HepG2 (cell line): ENCODE data around the gene TTC32. TPM values are rescaled to one million over a fixed set of nuclear protein-coding genes. Genes with fewer than 3 reads are reported as not detected.

ENCODE experiments used
- ATAC-seq: fragments of 200-7000 bp; cut with Tn5 transposase; 3 replicates; pipeline ENCODE4 v1.9.1; 2020; ENCODE audit warnings: mild to moderate bottlenecking, moderate library complexity
- BruUV-seq: library from RNA; stranded (reverse); fragments of 400-500 nt; replicated peaks from 2 replicates; lab custom pipeline; 2021; lab: Mats Ljungman, UMichigan
- CTCF ChIA-PET: fragments of 300-600 bp; formaldehyde crosslinking; extraction: SDS; loops from one replicate; lab custom pipeline; 2021; ENCODE audit warnings: low total read pairs, inconsistent platforms, low intra/inter-chr PET ratio; lab: Yijun Ruan, JAX
- POLR2A ChIA-PET: fragments of 350-600 bp; sonication (Branson Sonifier 250); formaldehyde crosslinking; loops from one replicate; lab custom pipeline; 2020; ENCODE audit warnings: antibody characterized with exemption, inconsistent platforms; lab: Yijun Ruan, JAX
- DNase-seq: peaks from one replicate; pipeline ENCODE4 v3.0.0-alpha.2; 2015; ENCODE audit warnings: low spot score
- FAIRE-seq: peaks from 3 replicates; lab custom pipeline; 2011; peaks lifted over from hg19 to GRCh38; lab: Jason Lieb, UNC
- H2AFZ ChIP-seq: one replicate; pipeline ENCODE4 v1.6.1; 2011; ENCODE audit warnings: low read length, inconsistent platforms
- H3K27ac ChIP-seq: fragments of 300-600 bp; 3 replicates; pipeline ENCODE4 v1.8.0; 2011; ENCODE audit warnings: mixed run types, mild to moderate bottlenecking, mixed read lengths, low read length, inconsistent platforms; ENCODE audit not compliant: insufficient read depth; ENCODE audit errors: extremely low read length
- H3K27me3 ChIP-seq, 2 experiments: fragments of 200-600 bp in 1 of 2; 2 replicates in 1 of 2; 3 replicates in 1 of 2; pipeline versions ENCODE4 v1.6.0 to v1.8.0; 2011; ENCODE audit warnings: low read length in 2 of 2, mild to moderate bottlenecking in 2 of 2, moderate library complexity in 2 of 2, inconsistent platforms in 1 of 2; ENCODE audit not compliant: insufficient read depth in 2 of 2, control insufficient read depth in 1 of 2
- H3K36me3 ChIP-seq, 2 experiments: fragments of 200-600 bp in 1 of 2; replicated peaks in 1 of 2; 2 replicates in 1 of 2; 3 replicates in 1 of 2; pipeline versions ENCODE4 v1.5.1 to v1.8.0; 2011; ENCODE audit warnings: low read length in 2 of 2, inconsistent platforms in 1 of 2; ENCODE audit not compliant: insufficient read depth in 2 of 2, control insufficient read depth in 1 of 2
- H3K4me1 ChIP-seq: 2 replicates; pipeline ENCODE4 v1.5.1; 2012; ENCODE audit warnings: low read length, inconsistent platforms; ENCODE audit not compliant: insufficient read depth
- H3K4me2 ChIP-seq: 2 replicates; pipeline ENCODE4 v1.6.0; 2011; ENCODE audit warnings: low read depth, low read length, inconsistent platforms
- H3K4me3 ChIP-seq, 3 experiments: fragments of 200-600 bp in 1 of 3; sonication (generic), shearing (Covaris generic) in 1 of 3; replicated peaks in 1 of 3; 2 replicates each; pipeline ENCODE4 v1.5.1; 2011 to 2016; ENCODE audit warnings: low read length in 3 of 3, inconsistent platforms in 2 of 3, low read depth in 2 of 3, mild to moderate bottlenecking in 2 of 3, control low read depth in 1 of 3, mixed read lengths in 1 of 3; ENCODE audit not compliant: insufficient read depth in 1 of 3
- H3K79me2 ChIP-seq: one replicate; pipeline ENCODE4 v1.6.1; 2011; ENCODE audit warnings: low read length, inconsistent platforms; ENCODE audit not compliant: insufficient read depth
- H3K9ac ChIP-seq: 2 replicates; pipeline ENCODE4 v1.6.0; 2011; ENCODE audit warnings: mild to moderate bottlenecking, low read depth, low read length, inconsistent platforms; ENCODE audit not compliant: insufficient read depth
- H3K9me3 ChIP-seq: 2 replicates; pipeline ENCODE4 v1.5.1; 2012; ENCODE audit warnings: mild to moderate bottlenecking, low read length
- H4K20me1 ChIP-seq: 2 replicates; pipeline ENCODE4 v1.6.0; 2011; ENCODE audit warnings: inconsistent platforms, mild to moderate bottlenecking, low read length, moderate library complexity; ENCODE audit not compliant: insufficient read depth
- ATRX ChIP-seq: sonication (generic); formaldehyde crosslinking; IDR thresholded peaks from 2 replicates; pipeline ENCODE4 v1.4.0; 2020; ENCODE audit warnings: missing genetic modification reagents, borderline replicate concordance
- BRCA1 ChIP-seq: sonication (generic); formaldehyde crosslinking; IDR thresholded peaks from 2 replicates; pipeline ENCODE4 v1.4.0; 2020; ENCODE audit warnings: missing genetic modification reagents
- FLYWCH1 ChIP-seq: sonication (generic); formaldehyde crosslinking; IDR thresholded peaks from 2 replicates; pipeline ENCODE4 v1.8.1; 2023; ENCODE audit warnings: mild to moderate bottlenecking, missing genetic modification reagents
- JUND ChIP-seq: sonication (generic); formaldehyde crosslinking; IDR thresholded peaks from 2 replicates; pipeline ENCODE4 v1.8.0; 2022; ENCODE audit warnings: mild to moderate bottlenecking, missing genetic modification reagents
- POLR2AphosphoS5 ChIP-seq: IDR thresholded peaks from 2 replicates; pipeline ENCODE4 v1.6.1; 2012; ENCODE audit warnings: low read depth, low read length
- SMAD1 ChIP-seq: sonication (generic); formaldehyde crosslinking; IDR thresholded peaks from 2 replicates; pipeline ENCODE4 v1.4.0; 2020; ENCODE audit warnings: missing genetic modification reagents, low read depth, mild to moderate bottlenecking, borderline replicate concordance
- ZNF225 ChIP-seq: sonication (generic); formaldehyde crosslinking; IDR thresholded peaks from 2 replicates; pipeline ENCODE4 v1.4.0; 2020; ENCODE audit warnings: mild to moderate bottlenecking, missing genetic modification reagents
- ZNF562 ChIP-seq: sonication (generic); formaldehyde crosslinking; IDR thresholded peaks from 2 replicates; pipeline ENCODE4 v1.8.0; 2022; ENCODE audit warnings: missing genetic modification reagents, borderline replicate concordance
- WGBS: methylation state at CpG from one replicate; pipeline ENCODE4 v1.1.6; 2017; ENCODE audit warnings: low lambda C conversion rate; 5-methylcytosine and 5-hydroxymethylcytosine counted together
- in situ Hi-C: cut with HindIII; loops from 2 replicates; pipeline ENCODE4 v1.10.0; 2017; ENCODE audit warnings: low pct_unique_long_range_greater_than_20kb; ENCODE audit not compliant: extremely low pct_ligation_motif_present
- intact Hi-C: fragments of 100-400 bp; cut with micrococcal nuclease; formaldehyde crosslinking; loops from one replicate; pipeline ENCODE4 v1.10.0; 2022; ENCODE audit not compliant: unreplicated experiment
- polyA plus RNA-seq, 8 experiments: library from polyadenylated mRNA; depleted of rRNA in 3 of 8; stranded (reverse) in 7 of 8; unstranded in 1 of 8; fragments of >200 nt; fragmentation: Illumina TruSeq in 4 of 8; extraction: Trizol in 4 of 8; gene quantifications; 2 replicates each; pipeline versions ENCODE4 v1.2.1 to v1.2.3, GENCODE V29; 2011 to 2016; ENCODE audit warnings: low read depth in 4 of 8, missing spikeins in 1 of 8, mixed read lengths in 1 of 8; ENCODE audit not compliant: insufficient read depth in 1 of 8
- total RNA-seq, 5 experiments: library from RNA; depleted of rRNA; stranded (reverse); fragments of >200 nt; fragmentation: Illumina TruSeq; extraction: Trizol; gene quantifications; 2 replicates each; pipeline ENCODE4 v1.2.3, GENCODE V29; 2016; ENCODE audit warnings: low read depth in 1 of 5
- TF ChIP-seq, protein P1 (sequence below): sonication (generic); formaldehyde crosslinking; IDR thresholded peaks from 2 replicates; pipeline ENCODE4 v1.4.0; 2020; ENCODE audit warnings: missing genetic modification reagents
- TF ChIP-seq, protein P2 (sequence below), 2 experiments: sonication (generic) in 1 of 2; formaldehyde crosslinking in 1 of 2; IDR thresholded peaks; 2 replicates each; pipeline versions ENCODE4 v1.6.1 to v1.9.0; 2014 to 2022; ENCODE audit warnings: antibody characterized with exemption in 1 of 2, borderline replicate concordance in 1 of 2, inconsistent platforms in 1 of 2, low read depth in 1 of 2, missing genetic modification reagents in 1 of 2

TTC32 gene
- total and polyA plus RNA-seq, 2 of the 13 experiments (the other 11 are each of a cell fraction or from before 2014, with no cell fraction given), result 21.6 to 38.3 TPM

DNA sequence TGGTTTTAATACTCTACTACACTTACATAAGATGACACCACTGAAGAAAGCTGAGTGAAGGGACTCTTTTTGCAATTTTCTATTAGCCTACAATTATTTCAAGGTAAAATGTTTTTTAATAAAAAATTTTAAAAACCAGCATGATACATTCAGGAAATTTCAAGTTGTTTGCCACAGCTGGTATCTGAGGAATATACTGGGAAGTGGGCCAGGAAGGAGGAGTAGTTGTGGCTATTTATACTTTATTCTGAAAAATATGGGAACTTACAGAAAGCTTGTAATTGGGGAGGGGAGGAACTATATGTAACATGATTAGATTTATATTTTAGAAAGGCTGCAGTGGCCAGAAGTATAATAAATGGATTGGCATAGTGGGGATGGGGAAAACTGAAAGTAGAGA lies 47.3 kb upstream of the TTC32 start:
- CTCF ChIA-PET, result no interaction called here
- Histone ChIP-seq H3K27ac (no peak overlapping the region), H3K4me2 (no peak overlapping the region), H3K9me3 (no peaks in the 10 kb centered on the region), H3K36me3 (peaks cover 7 to 21% of the 10 kb centered on the region in 2 experiments), H4K20me1 (no peaks in the 10 kb centered on the region), H3K4me1 (no peaks in the 10 kb centered on the region), H3K79me2 (no peaks in the 10 kb centered on the region), H3K4me3 (no peak overlapping the region)
- FAIRE-seq (no peak), ATAC-seq (no peak), DNase-seq (no peak)
- intact Hi-C loops, result no loop called here
- in situ Hi-C loops, result no loop called here
- BruUV-seq, result no TSS peak
- TF ChIP-seq ATRX, result no peak
- TF ChIP-seq, all 625 proteins: peak for 0
- Histone ChIP-seq H3K9ac (no peak overlapping the region), H2AFZ (no peak overlapping the region), H3K27me3 (no peaks in the 10 kb centered on the region)
- POLR2A ChIA-PET, result no interaction called here

DNA sequence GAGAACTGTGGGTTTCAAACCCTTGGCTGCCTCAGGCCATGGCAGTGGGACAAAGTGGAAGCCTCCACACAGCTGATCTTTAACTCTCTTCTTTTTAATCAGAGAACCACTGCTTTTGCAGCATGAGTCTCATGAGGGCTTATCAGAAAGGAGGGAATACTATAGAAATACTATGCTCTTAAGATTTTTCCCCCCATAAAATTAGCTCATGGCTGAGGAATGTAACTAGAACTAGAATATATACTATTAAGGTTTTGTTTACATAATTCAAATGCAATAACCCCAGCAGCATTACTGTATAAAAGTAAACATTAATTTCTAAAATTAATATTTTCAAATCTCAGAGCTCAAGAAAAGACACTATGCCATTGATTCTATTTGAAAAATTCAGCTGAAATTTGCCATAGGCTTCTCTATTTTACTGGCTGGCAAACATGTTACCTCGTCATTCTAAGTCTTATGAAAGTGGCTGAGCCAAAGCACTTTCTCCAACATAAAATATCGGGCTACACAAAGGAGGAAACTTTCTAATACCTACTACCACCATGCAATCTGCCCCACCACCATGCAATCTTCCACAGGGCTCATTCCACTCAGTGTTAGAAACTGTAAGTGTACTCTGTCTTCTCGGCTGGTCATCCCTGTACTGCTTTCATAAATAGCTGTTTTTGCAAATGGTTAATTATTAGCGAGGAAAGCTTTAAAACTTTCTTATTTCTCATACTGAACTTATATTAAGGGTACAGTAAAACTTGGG lies 45.6 kb upstream of the TTC32 start:
- Histone ChIP-seq H3K36me3 (peaks cover 7 to 23% of the 10 kb centered on the region in 2 experiments), H4K20me1 (no peaks in the 10 kb centered on the region), H3K27ac (no peak overlapping the region), H3K4me1 (no peaks in the 10 kb centered on the region), H3K9ac (no peak overlapping the region), H3K4me2 (no peak overlapping the region), H3K4me3 (no peak overlapping the region), H3K79me2 (no peaks in the 10 kb centered on the region), H3K27me3 (no peaks in the 10 kb centered on the region), H2AFZ (no peak overlapping the region), H3K9me3 (no peaks in the 10 kb centered on the region)
- CTCF ChIA-PET, result no interaction called here
- in situ Hi-C loops (no loop called here), intact Hi-C loops (no loop called here)
- 96% methylated on average over 4 of the region's 4 CpGs for WGBS
- TF ChIP-seq JUND (CRISPR knock-in tag), result no peak
- no peak for TF ChIP-seq SMAD1
- TF ChIP-seq FLYWCH1 (CRISPR knock-in tag), result no peak
- TF ChIP-seq POLR2AphosphoS5, result no peak
- TF ChIP-seq ZNF562 (CRISPR knock-in tag), result no peak
- TF ChIP-seq, protein P1, sequence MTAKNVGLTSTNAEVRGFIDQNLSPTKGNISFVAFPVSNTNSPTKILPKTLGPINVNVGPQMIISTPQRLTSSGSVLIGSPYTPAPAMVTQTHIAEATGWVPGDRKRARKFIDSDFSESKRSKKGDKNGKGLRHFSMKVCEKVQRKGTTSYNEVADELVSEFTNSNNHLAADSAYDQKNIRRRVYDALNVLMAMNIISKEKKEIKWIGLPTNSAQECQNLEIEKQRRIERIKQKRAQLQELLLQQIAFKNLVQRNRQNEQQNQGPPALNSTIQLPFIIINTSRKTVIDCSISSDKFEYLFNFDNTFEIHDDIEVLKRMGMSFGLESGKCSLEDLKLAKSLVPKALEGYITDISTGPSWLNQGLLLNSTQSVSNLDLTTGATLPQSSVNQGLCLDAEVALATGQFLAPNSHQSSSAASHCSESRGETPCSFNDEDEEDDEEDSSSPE, result no peak
- TF ChIP-seq, protein P2, sequence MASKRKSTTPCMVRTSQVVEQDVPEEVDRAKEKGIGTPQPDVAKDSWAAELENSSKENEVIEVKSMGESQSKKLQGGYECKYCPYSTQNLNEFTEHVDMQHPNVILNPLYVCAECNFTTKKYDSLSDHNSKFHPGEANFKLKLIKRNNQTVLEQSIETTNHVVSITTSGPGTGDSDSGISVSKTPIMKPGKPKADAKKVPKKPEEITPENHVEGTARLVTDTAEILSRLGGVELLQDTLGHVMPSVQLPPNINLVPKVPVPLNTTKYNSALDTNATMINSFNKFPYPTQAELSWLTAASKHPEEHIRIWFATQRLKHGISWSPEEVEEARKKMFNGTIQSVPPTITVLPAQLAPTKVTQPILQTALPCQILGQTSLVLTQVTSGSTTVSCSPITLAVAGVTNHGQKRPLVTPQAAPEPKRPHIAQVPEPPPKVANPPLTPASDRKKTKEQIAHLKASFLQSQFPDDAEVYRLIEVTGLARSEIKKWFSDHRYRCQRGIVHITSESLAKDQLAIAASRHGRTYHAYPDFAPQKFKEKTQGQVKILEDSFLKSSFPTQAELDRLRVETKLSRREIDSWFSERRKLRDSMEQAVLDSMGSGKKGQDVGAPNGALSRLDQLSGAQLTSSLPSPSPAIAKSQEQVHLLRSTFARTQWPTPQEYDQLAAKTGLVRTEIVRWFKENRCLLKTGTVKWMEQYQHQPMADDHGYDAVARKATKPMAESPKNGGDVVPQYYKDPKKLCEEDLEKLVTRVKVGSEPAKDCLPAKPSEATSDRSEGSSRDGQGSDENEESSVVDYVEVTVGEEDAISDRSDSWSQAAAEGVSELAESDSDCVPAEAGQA (IDR thresholded peaks at IDR 0.05; ENCODE audit: low read depth), result no peak
- TF ChIP-seq, protein P2 (CRISPR knock-in tag; IDR thresholded peaks at IDR 0.05; ENCODE audit: borderline replicate concordance), result no peak
- TF ChIP-seq ZNF225 (CRISPR knock-in tag), result no peak
- TF ChIP-seq BRCA1, result no peak
- DNase-seq (no peak), ATAC-seq (no peak), FAIRE-seq (no peak)
- POLR2A ChIA-PET, result no interaction called here
- BruUV-seq, result no TSS peak
